Colon (tissue), 2 donors: ENCODE measurements around the gene HOXD9.

ENCODE experiments used
- FAIRE-seq: peaks from 2 replicates; lab custom pipeline; 2012; peaks lifted over from hg19 to GRCh38; lab: Jason Lieb, UNC
- donor health status: control.
- donor health status: control.

Gene HOXD9

GRCh38 chr2:176155356-176156044 lies 33.0 kb downstream of the HOXD9 start:
- no peak for FAIRE-seq

GRCh38 chr2:176156301-176156806 lies 33.8 kb downstream of the HOXD9 start:
- no peak for FAIRE-seq

GRCh38 chr2:176156807-176157498 lies 34.4 kb downstream of the HOXD9 start, which contains the start of gene HOXD3:
Gene HOXD3 (plus strand): TSS chr2:176157307. CDS start chr2:176169115, 11,808 bp downstream.
- no peak for FAIRE-seq

- no peak for FAIRE-seq
Observed at GRCh38 chr2:176157499-176158185, 35.1 kb downstream of the HOXD9 start.

- FAIRE-seq: no peak
Observed at GRCh38 chr2:176158186-176158591, 35.7 kb downstream of the HOXD9 start.

GRCh38 chr2:176158855-176159662 lies 36.5 kb downstream of the HOXD9 start:
- no peak for FAIRE-seq

- FAIRE-seq: no peak
Observed at GRCh38 chr2:176159663-176160250, 37.2 kb downstream of the HOXD9 start.

- no peak for FAIRE-seq
Observed at GRCh38 chr2:176160251-176160985, 37.9 kb downstream of the HOXD9 start.

GRCh38 chr2:176160986-176161824 lies 38.7 kb downstream of the HOXD9 start:
- FAIRE-seq: no peak

- FAIRE-seq: no peak
Observed at GRCh38 chr2:176161825-176162626, 39.5 kb downstream of the HOXD9 start.

GRCh38 chr2:176162911-176163671 lies 40.6 kb downstream of the HOXD9 start:
- FAIRE-seq: no peak

GRCh38 chr2:176163672-176164056 lies 41.1 kb downstream of the HOXD9 start:
- FAIRE-seq: no peak

GRCh38 chr2:176164201-176164600 lies 41.7 kb downstream of the HOXD9 start:
- FAIRE-seq: no peak

- no peak for FAIRE-seq
Observed at GRCh38 chr2:176164611-176165369, 42.3 kb downstream of the HOXD9 start.

- no peak for FAIRE-seq
Observed at GRCh38 chr2:176165370-176166050, 43.0 kb downstream of the HOXD9 start.

- FAIRE-seq: no peak
Observed at GRCh38 chr2:176166272-176166671, 43.8 kb downstream of the HOXD9 start.

- no peak for FAIRE-seq
Observed at GRCh38 chr2:176167398-176167797, 44.9 kb downstream of the HOXD9 start.
